ENCODE results near the gene FRMD4B. TPM values are rescaled to one million over a fixed set of nuclear protein-coding genes. Genes with fewer than 3 reads are reported as not detected.

FRMD4B gene
- total RNA-seq, 1 donor from 2014 or later, result 12.8 TPM

DNA sequence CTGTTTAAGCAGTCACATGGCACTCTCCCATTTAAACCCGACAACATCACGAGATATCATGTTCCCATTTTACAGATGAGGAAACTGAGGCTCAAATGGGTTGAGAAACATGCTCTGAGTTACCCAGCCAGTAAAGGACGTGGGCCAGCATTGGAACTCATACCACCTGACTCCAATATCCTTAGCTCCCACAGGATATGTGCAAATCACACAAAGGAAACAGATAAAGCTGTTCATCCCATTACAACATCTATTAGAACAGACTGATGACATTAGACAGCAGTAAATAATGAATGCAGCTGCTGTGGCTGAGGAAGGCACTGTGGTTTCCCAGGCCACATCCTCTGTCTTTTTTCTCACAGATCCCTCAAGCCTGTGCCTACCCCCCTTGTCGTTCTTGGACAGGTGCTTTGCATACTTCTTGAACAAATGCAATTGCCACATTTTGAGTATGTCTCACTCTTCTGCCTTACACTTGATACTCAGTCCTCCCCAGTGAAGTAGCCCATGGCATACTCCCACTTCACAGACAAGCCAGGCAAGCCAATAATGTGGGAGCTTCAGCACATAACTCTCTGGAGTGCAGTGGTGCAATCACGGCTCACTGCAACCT lies 17.7 kb downstream of the FRMD4B start:
- no peak for DNase-seq (ENCODE audit: low spot score)
- peak; percentile 27 for ATAC-seq

- DNase-seq (ENCODE audit: low spot score), result no peak
- no peak for ATAC-seq
These were observed 18.3 kb downstream of the FRMD4B start for GRCh38 chr3:69367586-69367985.

GRCh38 chr3:69364354-69364753 lies 21.5 kb downstream of the FRMD4B start:
- DNase-seq (ENCODE audit: low spot score), result no peak
- no peak for ATAC-seq

DNA sequence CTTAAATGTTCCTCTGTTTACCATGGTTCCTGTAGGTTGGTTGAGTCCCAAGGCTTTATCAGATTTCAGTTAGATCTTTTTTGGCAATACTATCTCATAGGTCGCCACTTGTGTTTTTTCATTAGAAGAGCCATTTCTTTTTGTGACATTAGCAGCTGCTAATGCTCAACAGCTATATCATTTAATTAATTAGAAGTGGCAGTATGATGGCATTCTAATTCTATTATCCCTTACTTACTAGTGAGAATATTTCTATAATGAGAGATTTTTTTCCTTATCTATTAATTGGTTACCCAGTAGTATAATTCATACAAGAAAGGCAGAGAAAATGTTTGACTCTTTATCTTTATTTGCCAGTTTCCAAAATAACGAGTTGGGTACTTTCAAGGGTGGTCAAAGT lies 25.2 kb downstream of the FRMD4B start:
- ATAC-seq (no peak), DNase-seq (ENCODE audit: low spot score) (no peak)

GRCh38 chr3:69359916-69360315 lies 26.0 kb downstream of the FRMD4B start:
- ATAC-seq, result no peak
- DNase-seq (ENCODE audit: low spot score), result no peak

DNA sequence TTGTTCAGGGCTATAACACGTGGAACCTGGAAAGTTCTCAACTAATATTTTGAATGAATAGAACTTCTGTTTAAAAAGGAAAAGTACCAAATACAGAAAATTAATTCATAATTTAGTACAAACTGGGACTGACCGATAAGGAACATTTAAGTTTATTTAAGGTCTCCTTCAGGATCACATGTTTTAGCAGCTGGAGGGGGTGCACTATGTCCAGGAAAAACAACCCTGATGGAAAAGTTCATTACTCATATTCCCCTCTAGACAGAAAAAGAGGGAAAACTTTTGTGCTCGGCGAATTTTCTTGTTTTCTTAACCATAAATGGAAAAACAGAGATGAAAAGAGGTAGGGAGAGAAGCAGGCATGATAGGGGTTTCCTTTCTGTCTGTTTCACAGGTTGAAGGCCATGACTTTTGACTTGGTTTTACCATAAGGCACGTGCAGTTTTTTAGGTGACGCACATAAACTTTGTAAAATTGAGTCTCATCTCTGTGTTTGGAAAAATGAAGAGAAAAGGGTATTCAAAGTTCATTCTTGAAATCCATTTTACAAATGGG lies 26.5 kb downstream of the FRMD4B start:
- no peak for DNase-seq (ENCODE audit: low spot score)
- no peak for ATAC-seq

- DNase-seq (ENCODE audit: low spot score) (no peak), ATAC-seq (no peak)
These were observed 28.7 kb downstream of the FRMD4B start for GRCh38 chr3:69357196-69357595.

GRCh38 chr3:69354948-69355347 lies 30.9 kb downstream of the FRMD4B start:
- ATAC-seq (no peak), DNase-seq (ENCODE audit: low spot score) (no peak)

- ATAC-seq (peak; percentile 51), DNase-seq (ENCODE audit: low spot score) (no peak)
These were observed 32.4 kb downstream of the FRMD4B start for GRCh38 chr3:69353503-69353902.

GRCh38 chr3:69353088-69353478 lies 32.8 kb downstream of the FRMD4B start:
- no peak for ATAC-seq
- no peak for DNase-seq (ENCODE audit: low spot score)

DNA sequence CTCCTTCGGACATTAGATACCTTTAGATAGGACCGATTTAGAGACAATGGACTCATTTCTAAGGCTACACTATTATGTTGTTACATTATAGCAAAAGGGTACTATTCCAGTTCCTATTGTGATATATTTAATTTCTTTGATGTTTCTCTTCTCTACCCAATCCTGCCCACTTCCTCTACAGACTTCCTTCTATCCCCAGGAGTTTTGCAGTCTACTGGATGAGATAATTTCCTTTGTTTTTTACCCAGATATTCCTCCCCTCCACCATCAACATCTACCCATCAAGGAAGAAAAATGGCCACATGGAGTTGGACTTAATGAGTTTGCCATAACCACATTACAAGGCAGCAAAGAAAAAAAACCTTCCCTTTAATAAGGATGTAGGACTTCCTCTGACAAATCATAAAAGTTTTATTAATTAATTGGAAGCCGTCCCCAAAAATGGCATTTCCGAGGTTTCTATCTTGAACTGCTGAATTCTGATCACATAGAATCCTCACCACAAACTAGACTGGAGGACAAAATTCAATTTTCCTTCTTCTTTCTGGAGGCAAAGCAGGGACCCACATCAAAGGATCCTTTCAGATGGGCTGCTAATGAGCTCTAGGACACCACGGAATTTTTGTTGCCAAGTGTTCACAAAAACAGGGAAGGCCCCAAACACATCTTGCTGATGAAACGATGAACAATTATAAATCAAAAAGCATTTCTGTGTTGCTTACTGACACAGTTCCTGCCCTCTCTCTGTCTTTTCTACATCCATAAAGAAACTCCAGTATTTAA lies 33.4 kb downstream of the FRMD4B start:
- no peak for ATAC-seq
- no peak for DNase-seq (ENCODE audit: low spot score)

GRCh38 chr3:69343875-69344274 lies 42.0 kb downstream of the FRMD4B start:
- ATAC-seq (no peak), DNase-seq (ENCODE audit: low spot score) (no peak)

GRCh38 chr3:69342074-69342473 lies 43.8 kb downstream of the FRMD4B start:
- DNase-seq (ENCODE audit: low spot score) (no peak), ATAC-seq (no peak)

GRCh38 chr3:69339760-69340159 lies 46.1 kb downstream of the FRMD4B start:
- no peak for DNase-seq (ENCODE audit: low spot score)
- ATAC-seq, result peak; percentile 50

DNA sequence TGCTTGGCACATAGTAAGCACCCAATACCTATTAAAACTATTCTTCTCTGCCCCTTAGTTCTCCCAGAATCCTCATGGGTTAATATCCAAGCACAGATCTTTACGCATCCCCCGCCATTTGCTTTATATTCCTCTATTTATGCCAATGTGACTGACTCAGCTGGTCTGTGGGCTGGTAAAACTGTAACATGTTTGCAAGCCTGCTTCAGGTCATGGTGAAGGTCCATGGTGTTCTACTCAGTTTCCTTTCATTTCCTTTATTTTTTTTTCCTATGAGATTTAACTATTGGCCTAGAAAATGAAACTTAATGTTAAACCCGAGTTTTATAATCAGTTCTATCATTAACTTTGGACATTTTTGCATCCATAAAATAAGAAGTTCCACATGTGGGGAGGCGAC lies 47.0 kb downstream of the FRMD4B start:
- no peak for DNase-seq (ENCODE audit: low spot score)
- no peak for ATAC-seq

DNA sequence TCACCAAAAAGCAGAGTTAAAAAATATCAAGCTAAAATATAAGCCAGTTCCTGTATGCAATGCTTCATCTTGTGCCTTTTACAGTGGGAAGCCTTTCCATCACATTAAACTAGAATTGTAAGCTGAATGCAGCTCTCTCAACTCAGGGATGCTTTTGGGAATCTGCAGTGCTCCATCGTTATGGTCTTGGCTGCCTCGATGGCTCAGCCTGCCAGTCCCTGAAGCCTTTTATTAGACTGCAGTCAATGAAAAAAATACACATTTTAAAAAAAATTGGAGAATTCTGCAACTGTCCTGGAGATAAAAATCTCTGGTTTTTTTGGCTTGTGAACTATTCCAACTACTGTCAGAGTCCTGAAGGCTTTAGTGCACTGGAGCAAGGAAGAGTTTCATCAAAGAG lies 53.0 kb downstream of the FRMD4B start:
- no peak for ATAC-seq
- no peak for DNase-seq (ENCODE audit: low spot score)

DNA sequence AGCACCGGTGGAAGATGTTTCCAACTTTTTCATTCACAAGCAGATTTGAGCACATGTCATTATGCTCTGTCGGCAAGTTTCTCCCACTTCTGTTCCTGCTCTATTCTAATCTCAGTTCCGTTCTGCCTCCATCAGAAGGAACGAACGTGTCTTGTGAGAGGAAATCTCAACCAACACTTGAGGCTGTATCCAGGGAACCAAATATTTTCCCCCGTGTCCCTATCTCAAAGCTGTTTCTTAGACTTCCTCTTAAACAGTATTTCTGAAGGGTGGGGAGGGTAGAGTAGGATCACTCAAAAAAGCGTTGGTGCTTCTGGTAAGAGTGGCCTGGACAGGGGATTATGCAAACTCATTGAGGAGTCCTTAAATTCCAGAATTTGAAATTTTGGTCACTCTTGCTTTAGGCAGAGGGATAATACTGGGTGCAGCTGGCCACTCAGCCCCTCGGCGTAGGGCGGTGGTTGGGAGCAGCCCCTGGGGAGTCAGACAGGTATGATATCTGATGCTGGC lies 54.9 kb downstream of the FRMD4B start:
- ATAC-seq (peak; percentile 75), DNase-seq (ENCODE audit: low spot score) (no peak)

GRCh38 chr3:69329892-69330291 lies 56.0 kb downstream of the FRMD4B start:
- ATAC-seq, result no peak
- no peak for DNase-seq (ENCODE audit: low spot score)

DNA sequence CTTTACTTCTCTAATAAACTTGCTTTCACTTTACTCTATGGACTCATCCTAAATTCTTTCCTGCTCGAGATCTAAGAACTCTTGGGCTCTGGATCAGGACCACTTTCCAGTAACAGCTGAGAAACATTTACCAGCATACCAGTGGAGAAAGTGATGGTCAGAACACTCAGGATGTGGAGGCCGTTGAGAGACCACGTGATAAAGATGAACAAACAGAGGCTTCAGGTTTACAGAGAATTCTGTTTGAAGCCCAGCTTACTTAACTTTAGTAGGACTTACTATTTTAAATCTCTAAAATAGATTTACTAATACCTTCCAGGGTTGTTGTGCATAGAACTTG lies 57.0 kb downstream of the FRMD4B start:
- DNase-seq (ENCODE audit: low spot score) (no peak), ATAC-seq (no peak)

DNA sequence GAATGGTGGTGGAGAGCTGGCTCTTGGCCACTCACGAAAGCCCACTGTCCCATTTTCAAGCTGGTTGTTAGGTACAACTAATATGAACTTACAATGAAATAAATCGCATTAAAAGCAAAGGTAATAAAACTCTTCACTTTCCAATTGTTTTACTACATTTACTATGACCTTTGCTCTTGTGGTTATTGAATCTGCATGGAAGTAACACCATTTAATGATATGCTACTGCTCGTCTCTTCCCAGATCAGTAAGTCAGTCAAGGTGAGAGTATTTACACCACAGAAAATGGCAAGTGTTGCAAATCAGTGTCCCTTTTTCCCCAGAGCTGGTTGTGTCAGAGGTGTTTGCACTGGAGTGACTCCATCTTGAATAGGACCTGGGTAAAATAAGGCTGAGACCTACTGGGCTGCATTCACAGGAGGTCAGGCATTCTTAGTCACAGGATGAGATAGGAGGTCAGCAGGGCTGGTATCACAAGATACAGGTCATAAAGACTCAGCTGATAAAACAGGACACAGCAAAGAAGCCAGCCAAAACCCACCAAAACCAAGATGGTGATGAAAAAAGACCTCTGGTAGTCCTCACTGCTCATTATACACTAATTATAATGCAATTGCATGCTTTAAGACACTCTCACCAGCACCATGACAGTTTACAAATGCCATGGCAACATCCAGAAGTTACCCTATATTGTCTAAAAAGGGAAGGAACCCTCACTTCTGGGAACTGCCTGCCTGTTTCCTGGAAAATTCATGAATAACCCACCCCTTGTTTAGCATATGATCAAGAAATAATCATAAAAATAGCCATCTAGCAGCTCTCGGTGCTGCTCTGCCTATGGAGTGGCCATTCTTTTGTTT lies 57.6 kb downstream of the FRMD4B start:
- ATAC-seq, result no peak
- no peak for DNase-seq (ENCODE audit: low spot score)

GRCh38 chr3:69326855-69327300 lies 59.0 kb downstream of the FRMD4B start:
- DNase-seq (ENCODE audit: low spot score), result no peak
- no peak for ATAC-seq
